ENCODE measurements around the gene RTKN.

DNA sequence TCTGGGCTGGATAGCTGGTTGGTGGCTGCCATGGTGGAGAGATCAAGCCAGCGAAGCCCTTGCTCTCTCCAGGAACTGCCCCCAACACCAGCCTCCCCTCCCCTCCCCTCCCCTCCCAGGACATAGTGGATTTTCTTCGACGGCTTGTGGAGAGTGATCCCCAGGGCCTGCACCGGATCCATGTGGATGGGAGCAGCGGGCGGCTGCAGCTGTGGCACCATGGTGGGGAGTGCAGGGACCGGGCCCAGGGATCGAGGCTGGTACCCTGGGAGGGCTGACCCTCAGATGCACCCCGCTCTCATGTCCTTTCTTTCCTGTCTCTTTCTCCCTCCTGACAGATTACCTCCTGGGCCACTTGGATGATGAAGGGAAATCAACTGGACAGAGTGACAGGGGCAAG is 48.2 kb upstream of the RTKN start:
- TF ChIP-seq, protein P1, sequence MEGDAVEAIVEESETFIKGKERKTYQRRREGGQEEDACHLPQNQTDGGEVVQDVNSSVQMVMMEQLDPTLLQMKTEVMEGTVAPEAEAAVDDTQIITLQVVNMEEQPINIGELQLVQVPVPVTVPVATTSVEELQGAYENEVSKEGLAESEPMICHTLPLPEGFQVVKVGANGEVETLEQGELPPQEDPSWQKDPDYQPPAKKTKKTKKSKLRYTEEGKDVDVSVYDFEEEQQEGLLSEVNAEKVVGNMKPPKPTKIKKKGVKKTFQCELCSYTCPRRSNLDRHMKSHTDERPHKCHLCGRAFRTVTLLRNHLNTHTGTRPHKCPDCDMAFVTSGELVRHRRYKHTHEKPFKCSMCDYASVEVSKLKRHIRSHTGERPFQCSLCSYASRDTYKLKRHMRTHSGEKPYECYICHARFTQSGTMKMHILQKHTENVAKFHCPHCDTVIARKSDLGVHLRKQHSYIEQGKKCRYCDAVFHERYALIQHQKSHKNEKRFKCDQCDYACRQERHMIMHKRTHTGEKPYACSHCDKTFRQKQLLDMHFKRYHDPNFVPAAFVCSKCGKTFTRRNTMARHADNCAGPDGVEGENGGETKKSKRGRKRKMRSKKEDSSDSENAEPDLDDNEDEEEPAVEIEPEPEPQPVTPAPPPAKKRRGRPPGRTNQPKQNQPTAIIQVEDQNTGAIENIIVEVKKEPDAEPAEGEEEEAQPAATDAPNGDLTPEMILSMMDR (conservative IDR thresholded peaks at IDR 0.05; ENCODE audit: low read length), result no peak
- TF ChIP-seq EZH2phosphoT487 (IDR thresholded peaks at IDR 0.05; ENCODE audit: borderline replicate concordance), result no peak

All from Loucy (cell line).